NCI-H2196 (cell line): ENCODE measurements around the gene PCNX2.
"Not testable (repeated sequence)": the region's sequence is repeated elsewhere in the genome, so short reads cannot be mapped to it uniquely, and the experiment has no call there.

Experiments
- DNase-seq: peaks from one replicate; lab custom pipeline; 2025; ENCODE audit not compliant: unreplicated experiment; lab: John Stamatoyannopoulos, UW

Gene PCNX2

GRCh38 chr1:233170741-233171140 is 124.8 kb downstream of the PCNX2 start:
- no peak for DNase-seq

GRCh38 chr1:233168384-233168783 is 127.1 kb downstream of the PCNX2 start:
- no peak for DNase-seq

- no peak for DNase-seq
Observed at GRCh38 chr1:233166896-233167295, 128.6 kb downstream of the PCNX2 start.

- no peak for DNase-seq
Observed at GRCh38 chr1:233163696-233164095, 131.8 kb downstream of the PCNX2 start.

GRCh38 chr1:233158322-233158721 is 137.2 kb downstream of the PCNX2 start:
- DNase-seq: no peak

- no peak for DNase-seq
Observed at GRCh38 chr1:233157245-233157644, 138.3 kb downstream of the PCNX2 start.

- no peak for DNase-seq
Observed at GRCh38 chr1:233151861-233152260, 143.7 kb downstream of the PCNX2 start.

- DNase-seq: no peak
Observed at GRCh38 chr1:233144434-233144833, 151.1 kb downstream of the PCNX2 start.

- DNase-seq: no peak
Observed at GRCh38 chr1:233143241-233143640, 152.3 kb downstream of the PCNX2 start.

- DNase-seq: no peak
Observed at GRCh38 chr1:233140974-233141373, 154.6 kb downstream of the PCNX2 start.

- DNase-seq: no peak
Observed at GRCh38 chr1:233140499-233140898, 155.0 kb downstream of the PCNX2 start.

- DNase-seq: no peak
Observed at GRCh38 chr1:233138788-233139585, 156.5 kb downstream of the PCNX2 start.

- no peak for DNase-seq
Observed at GRCh38 chr1:233135833-233136232, 159.7 kb downstream of the PCNX2 start.

GRCh38 chr1:233132445-233132844 is 163.1 kb downstream of the PCNX2 start:
- DNase-seq: no peak

- DNase-seq: not testable (repeated sequence)
Observed at GRCh38 chr1:233129031-233129430, 166.5 kb downstream of the PCNX2 start.

- DNase-seq: no peak
Observed at GRCh38 chr1:233127157-233127556, 168.4 kb downstream of the PCNX2 start.

GRCh38 chr1:233122779-233123178 is 172.7 kb downstream of the PCNX2 start:
- DNase-seq: no peak

- DNase-seq: no peak
Observed at GRCh38 chr1:233121947-233122559, 173.5 kb downstream of the PCNX2 start.

- DNase-seq: no peak
Observed at GRCh38 chr1:233114860-233115259, 180.7 kb downstream of the PCNX2 start.

GRCh38 chr1:233114159-233114558 is 181.4 kb downstream of the PCNX2 start:
- no peak for DNase-seq

GRCh38 chr1:233113009-233113879 is 182.3 kb downstream of the PCNX2 start:
- DNase-seq: peak; percentile 11
